ENCODE measurements around the gene GRIK3.
"Not testable (repeated sequence)": the region's sequence is repeated elsewhere in the genome, so short reads cannot be mapped to it uniquely, and the experiment has no call there.

Gene GRIK3

DNA sequence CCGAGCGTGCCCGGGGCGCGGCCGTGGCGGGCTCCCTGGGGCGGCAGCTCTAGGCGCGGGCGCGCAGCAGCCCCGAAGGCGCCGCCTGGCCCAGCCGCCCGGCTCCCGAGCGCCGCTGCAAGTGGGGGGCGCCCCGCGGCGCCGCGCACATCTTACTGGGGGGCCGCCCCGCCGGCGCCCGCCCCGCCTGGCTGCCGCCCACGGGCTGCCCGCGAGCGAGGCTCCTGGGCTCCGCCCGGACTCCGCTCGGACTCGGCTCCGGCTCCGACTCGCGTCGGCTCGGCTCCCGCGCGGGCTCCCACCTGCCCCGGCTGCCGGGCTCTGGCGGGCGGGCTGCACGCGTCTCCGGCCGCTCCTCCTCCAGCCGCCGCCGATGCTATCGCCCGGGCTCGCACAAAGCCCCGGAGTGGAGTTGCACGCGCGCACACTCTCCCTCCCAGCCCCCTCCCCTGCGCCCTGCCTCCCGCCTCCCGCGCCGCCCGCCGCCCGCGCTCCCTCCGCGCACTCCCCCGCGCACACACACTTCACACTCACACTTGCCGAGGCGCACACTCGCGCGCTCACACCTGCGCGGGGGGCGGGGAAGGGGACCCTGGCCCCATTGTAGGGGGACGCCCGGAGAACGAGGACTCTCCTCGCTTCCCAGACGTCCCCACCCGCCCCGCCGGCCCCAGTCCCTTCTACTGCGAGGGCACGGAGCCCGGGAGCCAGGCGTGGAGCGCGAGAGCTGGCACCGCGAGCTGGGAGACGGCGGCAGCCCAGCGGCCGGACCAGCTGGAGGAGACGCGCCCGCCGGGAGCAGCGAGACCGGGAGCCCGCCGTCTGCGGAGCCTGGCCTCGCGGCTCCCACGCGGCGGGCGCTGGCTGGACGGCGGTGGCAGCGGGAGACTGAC lies at the start of gene GRIK3:
Gene GRIK3, minus strand, starts transcription at position 395 of the 893 bp plus-strand sequence. CDS start 407 bp downstream, outside the sequence.
- TF ChIP-seq, protein P1, sequence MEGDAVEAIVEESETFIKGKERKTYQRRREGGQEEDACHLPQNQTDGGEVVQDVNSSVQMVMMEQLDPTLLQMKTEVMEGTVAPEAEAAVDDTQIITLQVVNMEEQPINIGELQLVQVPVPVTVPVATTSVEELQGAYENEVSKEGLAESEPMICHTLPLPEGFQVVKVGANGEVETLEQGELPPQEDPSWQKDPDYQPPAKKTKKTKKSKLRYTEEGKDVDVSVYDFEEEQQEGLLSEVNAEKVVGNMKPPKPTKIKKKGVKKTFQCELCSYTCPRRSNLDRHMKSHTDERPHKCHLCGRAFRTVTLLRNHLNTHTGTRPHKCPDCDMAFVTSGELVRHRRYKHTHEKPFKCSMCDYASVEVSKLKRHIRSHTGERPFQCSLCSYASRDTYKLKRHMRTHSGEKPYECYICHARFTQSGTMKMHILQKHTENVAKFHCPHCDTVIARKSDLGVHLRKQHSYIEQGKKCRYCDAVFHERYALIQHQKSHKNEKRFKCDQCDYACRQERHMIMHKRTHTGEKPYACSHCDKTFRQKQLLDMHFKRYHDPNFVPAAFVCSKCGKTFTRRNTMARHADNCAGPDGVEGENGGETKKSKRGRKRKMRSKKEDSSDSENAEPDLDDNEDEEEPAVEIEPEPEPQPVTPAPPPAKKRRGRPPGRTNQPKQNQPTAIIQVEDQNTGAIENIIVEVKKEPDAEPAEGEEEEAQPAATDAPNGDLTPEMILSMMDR (IDR thresholded peaks at IDR 0.05; ENCODE audit: low read depth, low read length, missing control alignments) = no peak
- no peak within 1 kb of the TSS for H3K4me3 ChIP-seq (replicated peaks; ENCODE audit: low read depth, low read length)
- no peak for DNase-seq (ENCODE audit: extremely low read depth, low read depth)

DNA sequence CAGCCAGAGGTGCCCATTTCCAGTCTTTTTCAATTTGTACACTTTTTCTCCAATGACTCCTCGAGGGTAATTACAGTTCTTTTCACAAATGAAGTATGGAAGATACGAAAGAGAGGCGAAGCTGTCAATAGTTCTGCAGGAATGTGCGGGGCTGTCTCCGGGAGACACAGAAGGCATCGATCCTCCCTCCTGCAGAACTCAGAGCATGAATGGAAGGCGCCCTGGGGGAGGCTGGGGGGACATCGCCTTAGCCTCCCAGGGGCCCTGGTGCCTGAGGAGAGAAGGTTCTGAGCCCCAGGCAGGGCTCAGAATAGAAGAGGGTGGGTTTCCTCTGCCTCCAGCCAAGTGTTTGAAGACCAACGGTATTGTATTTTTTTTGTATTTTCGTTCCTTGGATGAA lies 49.7 kb upstream of the GRIK3 start:
- TF ChIP-seq, protein P1 (IDR thresholded peaks at IDR 0.05; ENCODE audit: low read depth, low read length, missing control alignments) = no peak
- H3K4me3 ChIP-seq (replicated peaks; ENCODE audit: low read depth, low read length) = no peak overlapping the region
- DNase-seq (ENCODE audit: extremely low read depth, low read depth) = no peak

DNA sequence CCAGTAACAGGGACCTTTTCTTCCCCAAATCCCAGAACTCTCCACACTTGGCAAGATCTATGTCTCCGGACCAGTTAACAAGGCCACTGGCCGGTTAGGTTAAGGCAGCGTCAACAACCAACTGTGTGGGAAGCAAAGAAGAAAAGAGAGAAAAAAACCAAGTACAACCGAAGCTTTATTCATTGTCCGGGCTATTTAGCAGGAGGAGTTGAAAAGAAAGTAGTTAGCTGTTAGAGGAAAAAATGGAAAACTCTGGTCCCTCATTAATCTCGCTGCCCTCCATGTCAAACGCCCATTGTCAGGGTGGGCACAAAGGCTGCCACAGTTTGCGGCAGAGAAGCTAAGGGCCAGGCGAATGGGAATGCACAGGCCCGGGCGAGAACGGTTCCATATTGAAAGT lies 49.3 kb upstream of the GRIK3 start:
- TF ChIP-seq, protein P1 (IDR thresholded peaks at IDR 0.05; ENCODE audit: low read depth, low read length, missing control alignments) = no peak
- no peak overlapping the region for H3K4me3 ChIP-seq (replicated peaks; ENCODE audit: low read depth, low read length)
- no peak for DNase-seq (ENCODE audit: extremely low read depth, low read depth)

DNA sequence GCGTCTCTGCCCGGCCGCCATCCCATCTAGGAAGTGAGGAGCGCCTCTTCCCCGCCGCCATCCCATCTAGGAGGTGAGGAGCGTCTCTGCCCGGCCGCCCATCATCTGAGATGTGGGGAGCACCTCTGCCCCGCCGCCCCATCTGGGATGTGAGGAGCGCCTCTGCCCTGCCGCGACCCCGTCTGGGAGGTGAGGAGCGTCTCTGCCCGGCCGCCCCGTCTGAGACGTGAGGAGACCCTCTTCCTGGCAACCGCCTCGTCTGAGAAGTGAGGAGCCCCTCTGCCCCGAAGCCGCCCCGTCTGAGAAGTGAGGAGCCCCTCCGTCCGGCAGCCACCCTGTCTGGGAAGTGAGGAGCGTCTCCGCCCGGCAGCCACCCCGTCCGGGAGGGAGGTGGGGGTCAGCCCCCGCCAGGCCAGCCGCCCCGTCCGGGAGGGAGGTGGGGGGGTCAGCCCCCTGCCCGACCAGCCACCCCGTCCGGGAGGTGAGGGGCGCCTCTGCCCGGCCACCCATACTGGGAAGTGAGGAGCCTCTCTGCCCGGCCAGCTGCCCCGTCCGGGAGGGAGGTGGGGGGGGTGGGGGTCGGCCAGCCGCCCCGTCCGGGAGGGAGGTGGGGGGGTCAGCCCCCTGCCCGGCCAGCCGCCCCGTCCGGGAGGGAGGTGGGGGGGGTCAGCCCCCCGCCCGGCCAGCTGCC lies 46.1 kb upstream of the GRIK3 start:
- not testable (repeated sequence) for DNase-seq (ENCODE audit: extremely low read depth, low read depth); H3K4me3 ChIP-seq (replicated peaks; ENCODE audit: low read depth, low read length)

DNA sequence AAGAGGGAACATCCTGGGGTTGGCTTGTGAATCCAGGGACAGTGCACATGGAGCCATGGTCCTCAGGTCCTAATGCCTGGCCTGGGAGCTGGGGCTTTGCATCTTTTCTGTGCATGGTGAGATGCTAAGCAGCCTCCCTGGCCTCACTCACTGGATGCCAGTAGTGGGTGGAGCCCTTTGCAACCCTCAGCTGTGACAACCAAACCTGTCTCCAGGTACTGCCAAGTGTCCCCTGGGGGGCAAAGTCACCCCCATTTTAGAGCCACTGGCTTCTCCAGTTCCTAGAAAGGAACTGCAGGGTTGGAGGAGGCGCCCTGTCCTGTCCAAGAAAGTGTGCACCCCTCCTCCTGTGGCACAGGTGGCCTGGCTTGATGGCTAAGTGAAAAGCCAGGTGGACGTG lies 44.6 kb upstream of the GRIK3 start:
- TF ChIP-seq, protein P1 (IDR thresholded peaks at IDR 0.05; ENCODE audit: low read depth, low read length, missing control alignments) = no peak
- no peak overlapping the region for H3K4me3 ChIP-seq (replicated peaks; ENCODE audit: low read depth, low read length)
- no peak for DNase-seq (ENCODE audit: extremely low read depth, low read depth)

DNA sequence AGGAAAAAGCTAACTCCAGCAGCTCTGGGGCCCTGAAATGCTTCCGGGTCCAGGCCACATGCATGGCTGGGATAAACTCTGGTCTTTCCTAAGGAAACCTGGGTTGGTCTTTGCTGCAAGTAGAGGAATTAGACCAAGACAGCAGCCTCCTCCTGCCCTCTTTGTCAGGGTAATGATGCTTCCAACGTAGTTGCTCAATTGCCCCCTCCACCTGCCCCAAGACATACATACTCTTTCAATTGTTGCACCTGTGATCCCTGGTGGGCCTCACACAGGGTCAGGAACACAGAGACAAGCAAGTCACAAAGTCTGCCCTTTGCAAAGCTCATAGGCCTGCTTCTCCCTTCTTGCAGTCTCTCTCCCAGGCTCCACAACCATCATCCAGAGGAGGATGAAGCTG lies 41.9 kb upstream of the GRIK3 start:
- no peak overlapping the region for H3K4me3 ChIP-seq (replicated peaks; ENCODE audit: low read depth, low read length)
- TF ChIP-seq, protein P1 (IDR thresholded peaks at IDR 0.05; ENCODE audit: low read depth, low read length, missing control alignments) = no peak
- DNase-seq (ENCODE audit: extremely low read depth, low read depth) = no peak

DNA sequence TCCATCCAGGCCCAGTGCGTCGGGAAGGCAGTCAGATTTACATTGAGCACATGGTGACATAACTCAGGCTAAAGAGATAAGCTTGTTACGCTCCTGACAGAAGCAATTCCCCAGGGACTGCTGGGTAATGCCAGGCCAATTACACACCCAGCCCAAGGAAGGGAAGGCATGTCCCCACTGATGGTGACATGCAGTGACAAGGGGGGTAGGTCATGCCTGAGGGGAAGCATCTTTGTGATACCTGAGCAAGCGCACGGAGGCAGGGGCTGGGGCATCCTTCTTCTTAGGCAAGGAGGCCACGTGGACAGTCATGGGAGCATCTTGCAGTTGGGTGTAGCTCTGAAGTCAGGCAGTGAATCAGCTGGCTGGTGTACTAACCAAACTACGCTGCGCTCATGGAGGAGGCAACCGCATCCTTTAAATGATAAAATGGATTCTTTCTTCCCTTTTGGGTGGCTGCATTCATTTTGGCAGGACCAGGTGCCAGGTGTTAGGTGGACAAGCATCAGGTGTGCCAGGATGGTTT lies 39.6 kb upstream of the GRIK3 start:
- TF ChIP-seq, protein P1 (IDR thresholded peaks at IDR 0.05; ENCODE audit: low read depth, low read length, missing control alignments) = no peak
- H3K4me3 ChIP-seq (replicated peaks; ENCODE audit: low read depth, low read length) = no peak overlapping the region
- DNase-seq (ENCODE audit: extremely low read depth, low read depth) = no peak
